Smooth muscle cell (in vitro differentiated cells): Measurements from ENCODE around the gene SOX5. TPM values are rescaled to one million over a fixed set of nuclear protein-coding genes. Genes with fewer than 3 reads are reported as not detected.
"Not testable (repeated sequence)": the region's sequence is repeated elsewhere in the genome, so short reads cannot be mapped to it uniquely, and the experiment has no call there.

Experiments used
- DNase-seq: peaks from one replicate; lab custom pipeline; 2025; ENCODE audit not compliant: unreplicated experiment; lab: John Stamatoyannopoulos, UW
- H2AFZ ChIP-seq: fragments of 200-600 bp; sonication (generic); 2 replicates; pipeline ENCODE4 v1.6.0; 2016; ENCODE audit warnings: antibody characterized with exemption, low read depth, mild to moderate bottlenecking
- H3F3A ChIP-seq: fragments of 200-600 bp; sonication (generic); 2 replicates; pipeline ENCODE4 v1.6.0; 2017; ENCODE audit warnings: antibody characterized with exemption, low read depth
- H3K27ac ChIP-seq: fragments of 200-600 bp; sonication (generic); 2 replicates; pipeline ENCODE4 v1.5.1; 2016; ENCODE audit warnings: low read depth, mild to moderate bottlenecking
- H3K27me3 ChIP-seq: fragments of 200-600 bp; sonication (generic); 2 replicates; pipeline ENCODE4 v1.6.1; 2016; ENCODE audit warnings: low read depth, mild to moderate bottlenecking
- H3K36me3 ChIP-seq: fragments of 200-600 bp; sonication (generic); 2 replicates; pipeline ENCODE4 v1.5.1; 2016; ENCODE audit warnings: low read depth
- H3K4me1 ChIP-seq: fragments of 200-600 bp; sonication (generic); 2 replicates; pipeline ENCODE4 v1.5.1; 2016; ENCODE audit warnings: low read depth
- H3K4me2 ChIP-seq: fragments of 200-600 bp; sonication (generic); 2 replicates; pipeline ENCODE4 v1.6.0; 2016; ENCODE audit warnings: mild to moderate bottlenecking
- H3K4me3 ChIP-seq: fragments of 200-600 bp; sonication (generic); 2 replicates; pipeline ENCODE4 v1.5.1; 2016; ENCODE audit warnings: mild to moderate bottlenecking
- H3K79me2 ChIP-seq: fragments of 200-600 bp; sonication (generic); 2 replicates; pipeline ENCODE4 v1.6.0; 2016; ENCODE audit warnings: low read depth, mild to moderate bottlenecking
- H3K9ac ChIP-seq: fragments of 200-600 bp; sonication (generic); 2 replicates; pipeline ENCODE4 v1.6.0; 2016; ENCODE audit warnings: low read depth
- H3K9me3 ChIP-seq: fragments of 200-600 bp; sonication (generic); replicated peaks from 2 replicates; pipeline ENCODE4 v1.5.1; 2016; ENCODE audit warnings: low read depth
- H4K20me1 ChIP-seq: fragments of 200-600 bp; sonication (generic); 2 replicates; pipeline ENCODE4 v1.6.0; 2016; ENCODE audit warnings: low read depth
- WGBS: methylation state at CpG from one replicate; pipeline ENCODE4 v1.1.7; 2016; ENCODE audit warnings: low lambda C conversion rate; 5-methylcytosine and 5-hydroxymethylcytosine counted together
- polyA plus RNA-seq: library from polyadenylated mRNA; unstranded; fragments of >200 nt; fragmentation: Nextera tagmentation; extraction: Ambion mirVana; gene quantifications from 2 replicates; pipeline ENCODE4 v1.2.1, GENCODE V29; 2016
- total RNA-seq: library from RNA; depleted of rRNA; stranded (reverse); fragments of >200 nt; gene quantifications from 2 replicates; pipeline ENCODE4 v1.2.3, GENCODE V29; 2014
- TF ChIP-seq, protein P1 (sequence below): fragments of 200-600 bp; sonication (generic); IDR thresholded peaks from 2 replicates; pipeline ENCODE4 v1.5.1; 2017; ENCODE audit warnings: borderline replicate concordance, mild to moderate bottlenecking, antibody characterized with exemption; ENCODE audit not compliant: insufficient read depth, poor library complexity, severe bottlenecking

Gene SOX5
- total and polyA plus RNA-seq, 2 experiments from 2014 or later, result 22.3 to 47.8 TPM

GRCh38 chr12:23507785-23508184, 441.7 kb downstream of the SOX5 start:
- not testable (repeated sequence) for H3K27ac ChIP-seq, H3K9ac ChIP-seq, H3K4me1 ChIP-seq, DNase-seq, H3K36me3 ChIP-seq, H3F3A ChIP-seq, H3K9me3 ChIP-seq, H2AFZ ChIP-seq, H3K4me2 ChIP-seq, H3K4me3 ChIP-seq, H3K79me2 ChIP-seq, H3K27me3 ChIP-seq, H4K20me1 ChIP-seq
- 88% methylated on average over 4 of the region's 4 CpGs for WGBS

DNA sequence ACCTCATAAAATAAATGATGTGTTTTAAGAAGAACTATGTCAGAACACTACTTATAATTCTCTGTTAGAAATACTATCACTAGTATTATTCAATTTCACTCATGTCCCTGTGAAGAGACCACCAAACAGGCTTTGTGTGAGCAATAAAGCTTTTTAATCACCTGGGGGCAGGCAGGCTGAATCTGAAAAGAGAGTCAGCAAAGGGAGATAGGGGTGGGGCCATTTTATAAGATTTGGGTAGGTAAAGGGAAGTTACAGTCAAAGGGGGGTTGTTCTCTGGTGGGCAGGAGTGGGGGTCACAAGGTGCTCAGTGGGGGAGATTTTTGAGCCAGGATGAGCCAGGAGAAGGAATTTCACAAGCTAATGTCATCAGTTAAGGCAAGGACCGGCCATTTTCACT, 443.7 kb downstream of the SOX5 start:
- H3K79me2 ChIP-seq, H3F3A ChIP-seq, H3K9me3 ChIP-seq, H3K27ac ChIP-seq, H3K9ac ChIP-seq, H3K27me3 ChIP-seq, H3K4me2 ChIP-seq, H2AFZ ChIP-seq, H3K36me3 ChIP-seq, DNase-seq, H3K4me1 ChIP-seq, H3K4me3 ChIP-seq, H4K20me1 ChIP-seq: not testable (repeated sequence)
- 50% methylated on average over 1 of the region's 1 CpG for WGBS

- Histone ChIP-seq H4K20me1 (no peaks in the 10 kb centered on the region), H3K36me3 (no peaks in the 10 kb centered on the region), H2AFZ (no peak overlapping the region), H3K79me2 (no peaks in the 10 kb centered on the region), H3K4me2 (no peak overlapping the region), H3K27ac (no peak overlapping the region), H3K27me3 (no peaks in the 10 kb centered on the region), H3K4me1 (no peaks in the 10 kb centered on the region), H3K4me3 (no peak overlapping the region), H3K9ac (no peak overlapping the region), H3F3A (no peaks in the 10 kb centered on the region), H3K9me3 (no peaks in the 10 kb centered on the region)
- TF ChIP-seq, protein P1, sequence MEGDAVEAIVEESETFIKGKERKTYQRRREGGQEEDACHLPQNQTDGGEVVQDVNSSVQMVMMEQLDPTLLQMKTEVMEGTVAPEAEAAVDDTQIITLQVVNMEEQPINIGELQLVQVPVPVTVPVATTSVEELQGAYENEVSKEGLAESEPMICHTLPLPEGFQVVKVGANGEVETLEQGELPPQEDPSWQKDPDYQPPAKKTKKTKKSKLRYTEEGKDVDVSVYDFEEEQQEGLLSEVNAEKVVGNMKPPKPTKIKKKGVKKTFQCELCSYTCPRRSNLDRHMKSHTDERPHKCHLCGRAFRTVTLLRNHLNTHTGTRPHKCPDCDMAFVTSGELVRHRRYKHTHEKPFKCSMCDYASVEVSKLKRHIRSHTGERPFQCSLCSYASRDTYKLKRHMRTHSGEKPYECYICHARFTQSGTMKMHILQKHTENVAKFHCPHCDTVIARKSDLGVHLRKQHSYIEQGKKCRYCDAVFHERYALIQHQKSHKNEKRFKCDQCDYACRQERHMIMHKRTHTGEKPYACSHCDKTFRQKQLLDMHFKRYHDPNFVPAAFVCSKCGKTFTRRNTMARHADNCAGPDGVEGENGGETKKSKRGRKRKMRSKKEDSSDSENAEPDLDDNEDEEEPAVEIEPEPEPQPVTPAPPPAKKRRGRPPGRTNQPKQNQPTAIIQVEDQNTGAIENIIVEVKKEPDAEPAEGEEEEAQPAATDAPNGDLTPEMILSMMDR, result no peak
- DNase-seq, result no peak
- WGBS, result 78% methylated on average over 4 of the region's 4 CpGs
These were observed 444.6 kb downstream of the SOX5 start for GRCh38 chr12:23504641-23505399.

DNA sequence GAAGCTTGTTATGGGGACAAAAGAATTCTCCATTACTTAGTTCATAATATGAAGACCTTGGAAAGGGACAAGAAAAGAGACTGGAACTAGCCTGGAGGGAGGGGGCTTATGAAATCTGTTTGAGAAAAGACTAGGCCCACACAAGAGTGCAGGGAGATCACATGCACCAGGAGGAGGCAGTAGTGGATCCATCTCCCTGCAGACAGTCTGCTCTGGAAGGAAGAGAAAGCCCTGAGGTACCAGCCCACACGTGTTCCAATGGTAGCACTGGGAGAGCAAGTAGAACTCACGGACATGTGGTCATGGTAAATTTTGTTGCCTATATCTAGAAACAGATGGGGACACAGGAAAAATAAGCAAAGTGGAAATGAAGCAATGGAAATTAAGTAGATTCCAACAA, 445.4 kb downstream of the SOX5 start:
- no peaks in the 10 kb centered on the region for H3K9me3 ChIP-seq
- H3F3A ChIP-seq, result no peaks in the 10 kb centered on the region
- H3K79me2 ChIP-seq, result no peaks in the 10 kb centered on the region
- no peak overlapping the region for H3K4me3 ChIP-seq
- H3K36me3 ChIP-seq, result no peaks in the 10 kb centered on the region
- no peaks in the 10 kb centered on the region for H3K27me3 ChIP-seq
- WGBS, result 66% methylated on average over 2 of the region's 2 CpGs
- no peak overlapping the region for H3K9ac ChIP-seq
- no peaks in the 10 kb centered on the region for H4K20me1 ChIP-seq
- H3K4me1 ChIP-seq, result no peaks in the 10 kb centered on the region
- DNase-seq, result no peak
- H3K27ac ChIP-seq, result no peak overlapping the region
- H2AFZ ChIP-seq, result no peak overlapping the region
- no peak overlapping the region for H3K4me2 ChIP-seq
- TF ChIP-seq, protein P1, result no peak

DNA sequence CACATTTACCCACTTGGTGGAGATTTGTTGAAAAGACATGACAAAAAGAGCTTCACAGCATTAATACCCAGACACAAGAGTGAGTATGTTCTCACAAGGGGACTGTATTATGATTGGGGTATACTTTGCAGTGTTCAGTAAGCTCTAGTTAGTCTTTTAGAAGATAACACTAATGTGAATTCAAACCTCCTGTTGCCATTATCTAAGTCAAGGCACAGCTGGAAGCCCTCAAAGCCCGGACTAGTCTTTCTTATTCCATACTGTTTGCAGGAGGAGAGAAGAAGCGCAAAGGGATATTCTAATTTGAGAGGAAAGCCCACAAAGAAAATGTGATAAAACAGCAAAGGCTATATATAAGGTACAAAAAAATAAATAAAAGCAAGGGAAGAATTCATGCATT, 445.9 kb downstream of the SOX5 start:
- DNase-seq, result no peak
- Histone ChIP-seq H3K9me3 (no peaks in the 10 kb centered on the region), H4K20me1 (no peaks in the 10 kb centered on the region), H3K27ac (no peak overlapping the region), H3K79me2 (no peaks in the 10 kb centered on the region), H3K36me3 (no peaks in the 10 kb centered on the region), H3K9ac (no peak overlapping the region), H2AFZ (no peak overlapping the region), H3K4me2 (no peak overlapping the region), H3K27me3 (no peaks in the 10 kb centered on the region), H3K4me3 (no peak overlapping the region), H3K4me1 (no peaks in the 10 kb centered on the region), H3F3A (no peaks in the 10 kb centered on the region)
- WGBS, result 82% methylated on average over 2 of the region's 2 CpGs
- TF ChIP-seq, protein P1, result no peak
